HG03196 (cell line): ENCODE measurements around the gene TFAP2C.

Experiments used
- ATAC-seq: cut with Tn5 transposase; IDR thresholded peaks from one replicate; pipeline ENCODE4 v1.9.1; 2021; ENCODE audit not compliant: unreplicated experiment

TFAP2C gene

DNA sequence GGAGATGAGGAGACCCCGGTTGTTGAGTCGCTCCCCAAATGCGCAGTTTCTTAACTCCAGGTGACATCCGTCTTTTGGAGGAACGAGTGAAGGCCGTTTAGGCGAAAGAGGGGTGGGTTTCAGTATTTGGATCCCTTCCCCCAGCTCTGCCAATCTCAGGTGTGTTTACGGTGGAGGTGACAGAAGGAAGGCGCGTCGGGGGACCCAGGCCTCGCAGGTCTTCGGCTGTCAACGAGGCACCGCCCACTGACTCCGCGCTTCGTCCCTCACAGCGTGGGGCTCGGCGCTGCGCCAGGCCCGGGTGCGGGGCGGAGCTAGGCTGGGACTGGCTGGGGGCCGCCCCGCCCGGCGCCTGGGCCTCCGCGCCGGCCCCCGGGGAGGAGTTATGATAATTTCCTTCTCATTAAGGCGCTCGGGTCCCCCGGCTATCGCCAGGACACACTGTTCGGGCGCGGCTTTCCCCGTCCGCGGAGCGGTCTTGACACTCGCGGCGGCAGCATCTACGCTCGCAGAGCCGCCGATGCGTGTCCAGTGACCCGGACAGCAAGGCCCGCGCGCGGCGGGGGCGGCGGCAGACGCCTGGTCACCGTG, at the start of gene TFAP2C:
TFAP2C (plus strand) TSS at position 434 of the 591 bp plus-strand sequence. CDS start 239 bp downstream, outside the sequence.
- ATAC-seq: no peak

GRCh38 chr20:56580226-56580625, 48.9 kb upstream of the TFAP2C start:
- ATAC-seq: no peak

DNA sequence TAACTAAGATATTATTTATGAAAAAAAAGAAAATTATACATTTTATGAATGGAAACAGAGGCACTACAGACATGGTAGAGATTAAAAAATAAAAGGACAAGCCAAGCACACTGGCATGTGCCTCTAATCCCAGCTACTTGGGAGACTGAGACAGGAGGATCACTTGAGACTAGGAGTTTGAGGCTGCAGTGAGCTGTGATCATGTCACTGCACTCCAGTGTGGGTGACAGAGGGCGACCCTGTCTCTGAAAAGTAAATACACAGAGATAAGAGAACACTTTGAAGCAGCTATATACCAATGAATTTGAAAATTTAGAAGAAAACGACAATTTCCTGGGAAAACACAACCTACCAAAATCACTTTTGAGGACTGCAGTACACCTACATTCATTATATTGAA, 47.4 kb upstream of the TFAP2C start:
- no peak for ATAC-seq

- no peak for ATAC-seq
These were observed 46.6 kb upstream of the TFAP2C start for GRCh38 chr20:56582542-56582941.

DNA sequence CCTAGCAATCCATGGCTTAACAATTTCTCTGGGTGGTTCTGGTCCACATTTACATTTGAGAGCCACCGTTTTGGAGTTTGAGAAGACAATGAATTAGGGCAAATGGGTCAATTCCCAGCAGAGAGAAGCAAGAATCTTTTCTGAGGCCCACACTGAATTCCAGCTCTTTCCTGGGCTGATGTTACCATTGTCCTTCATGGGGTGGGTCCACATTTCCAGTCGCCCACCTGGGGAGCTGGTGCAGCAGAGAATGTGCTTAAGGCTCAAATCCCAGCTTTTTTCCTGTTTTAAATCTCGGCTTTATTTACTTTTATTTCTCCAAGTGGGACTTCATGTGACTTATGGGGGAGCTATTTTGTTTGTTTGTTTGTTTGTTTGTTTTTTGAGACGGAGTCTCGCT, 44.2 kb upstream of the TFAP2C start:
- ATAC-seq: no peak

DNA sequence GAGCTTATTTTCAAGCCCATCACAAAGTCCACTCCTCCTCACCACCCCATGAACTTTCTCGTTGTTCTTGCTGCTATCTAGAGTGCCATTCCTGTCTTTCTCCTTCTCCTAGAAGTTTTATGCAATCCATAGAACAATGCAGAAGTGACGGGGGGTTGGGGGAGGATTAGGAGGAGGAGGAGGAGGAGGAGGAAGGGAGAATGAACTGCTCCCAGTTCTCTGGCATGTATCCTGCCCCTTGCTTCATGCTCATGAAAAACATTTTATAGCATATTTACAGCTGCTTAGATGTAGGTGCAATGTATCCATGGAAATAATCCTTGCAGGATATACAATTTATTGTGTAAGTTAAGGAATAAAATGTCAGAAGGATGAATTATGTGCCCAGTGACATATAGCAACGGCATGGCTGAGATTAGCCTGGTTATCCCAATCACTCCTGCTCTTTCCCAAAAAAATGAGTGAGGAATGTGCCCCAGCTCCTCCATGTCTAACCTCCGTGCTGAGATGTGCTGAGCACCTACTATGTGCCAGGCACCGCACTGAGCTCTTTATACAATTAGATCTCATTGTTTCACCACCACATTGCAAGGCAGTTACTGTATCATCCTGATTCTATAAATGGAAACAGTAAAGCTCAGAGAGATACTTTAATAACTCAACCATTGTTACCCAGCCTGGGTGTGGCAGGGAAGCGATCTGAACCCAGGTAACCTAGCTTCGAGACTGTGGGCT, 41.6 kb upstream of the TFAP2C start:
- no peak for ATAC-seq

GRCh38 chr20:56588996-56589395, 40.1 kb upstream of the TFAP2C start:
- no peak for ATAC-seq

DNA sequence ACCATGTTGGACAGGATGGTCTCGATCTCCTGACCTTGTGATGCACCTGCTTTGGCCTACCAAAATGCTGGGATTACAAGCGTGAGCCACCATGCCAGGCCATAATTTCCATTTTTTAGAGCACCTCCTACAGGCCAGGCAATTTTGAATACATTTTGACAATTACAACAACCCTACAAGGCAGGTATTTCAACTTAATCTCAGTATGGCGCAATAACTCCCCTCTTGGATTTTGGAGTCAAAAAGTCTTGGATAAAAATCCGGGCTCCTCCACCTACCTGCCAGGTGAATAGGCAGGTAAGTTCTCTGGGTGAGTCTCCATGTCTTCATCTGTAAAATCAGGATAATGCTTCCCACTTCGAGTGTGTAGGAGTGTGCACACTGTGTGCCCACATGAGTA, 39.5 kb upstream of the TFAP2C start:
- ATAC-seq: no peak

DNA sequence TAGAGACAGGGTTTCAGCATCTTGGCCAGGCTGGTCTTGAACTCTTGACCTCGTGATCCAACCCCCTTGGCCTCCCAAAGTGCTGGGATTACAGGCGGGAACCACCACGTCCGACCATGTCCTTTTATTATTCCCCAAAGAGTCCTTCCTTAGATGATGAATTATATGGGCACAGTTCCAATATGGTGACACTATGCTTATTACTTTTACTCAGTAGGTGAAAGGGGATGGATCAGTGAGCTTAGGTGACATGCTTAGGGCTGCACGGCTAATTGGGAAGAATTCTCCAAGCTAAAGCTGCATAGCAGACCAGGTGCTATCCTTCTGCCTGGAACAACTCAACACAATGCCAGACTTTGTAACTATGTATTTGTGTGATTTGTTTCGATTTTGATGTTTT, 38.2 kb upstream of the TFAP2C start:
- no peak for ATAC-seq

GRCh38 chr20:56592211-56592610, 36.9 kb upstream of the TFAP2C start:
- no peak for ATAC-seq

DNA sequence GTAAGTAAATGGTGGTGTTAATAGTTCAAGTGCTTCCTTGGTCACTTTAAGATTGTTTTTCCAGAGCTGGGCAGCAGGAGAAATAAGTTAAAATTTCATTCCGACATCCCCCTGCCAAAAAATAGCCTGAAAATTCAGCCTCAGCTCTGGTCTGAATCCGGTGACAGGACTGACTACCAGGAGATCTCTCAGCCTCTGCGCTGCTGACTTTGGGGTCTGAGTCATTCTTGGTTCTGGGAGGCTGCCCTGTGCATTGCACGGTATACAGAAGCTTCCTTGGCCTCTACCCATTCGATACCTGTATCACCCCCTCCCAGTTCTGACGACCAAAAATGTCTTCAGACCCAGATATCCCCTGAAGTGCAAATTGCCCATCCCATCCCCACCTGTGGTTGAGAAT, 36.3 kb upstream of the TFAP2C start:
- ATAC-seq: no peak

GRCh38 chr20:56595746-56596475, 33.2 kb upstream of the TFAP2C start:
- ATAC-seq: no peak

GRCh38 chr20:56601166-56601565, 27.9 kb upstream of the TFAP2C start:
- no peak for ATAC-seq

DNA sequence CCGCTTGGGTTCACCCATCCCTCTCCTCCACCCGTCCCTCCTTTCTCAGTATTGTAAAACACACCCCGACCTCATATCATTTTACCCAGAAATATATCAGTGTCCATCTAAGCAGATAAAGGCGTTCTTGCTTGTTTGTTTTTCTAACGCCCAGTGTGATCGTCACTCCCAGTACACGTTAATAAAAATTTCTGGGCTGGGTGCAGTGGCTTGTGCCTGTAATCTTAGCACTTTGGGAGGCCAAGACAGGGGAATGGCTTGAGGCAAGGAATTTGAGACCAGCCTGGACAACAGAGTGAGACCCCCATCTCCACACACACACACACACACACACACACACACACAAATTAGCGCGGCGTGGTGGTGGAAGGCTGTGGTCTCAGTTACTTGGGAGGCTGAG, 24.4 kb upstream of the TFAP2C start:
- no peak for ATAC-seq

GRCh38 chr20:56605261-56605996, 23.7 kb upstream of the TFAP2C start:
- no peak for ATAC-seq

DNA sequence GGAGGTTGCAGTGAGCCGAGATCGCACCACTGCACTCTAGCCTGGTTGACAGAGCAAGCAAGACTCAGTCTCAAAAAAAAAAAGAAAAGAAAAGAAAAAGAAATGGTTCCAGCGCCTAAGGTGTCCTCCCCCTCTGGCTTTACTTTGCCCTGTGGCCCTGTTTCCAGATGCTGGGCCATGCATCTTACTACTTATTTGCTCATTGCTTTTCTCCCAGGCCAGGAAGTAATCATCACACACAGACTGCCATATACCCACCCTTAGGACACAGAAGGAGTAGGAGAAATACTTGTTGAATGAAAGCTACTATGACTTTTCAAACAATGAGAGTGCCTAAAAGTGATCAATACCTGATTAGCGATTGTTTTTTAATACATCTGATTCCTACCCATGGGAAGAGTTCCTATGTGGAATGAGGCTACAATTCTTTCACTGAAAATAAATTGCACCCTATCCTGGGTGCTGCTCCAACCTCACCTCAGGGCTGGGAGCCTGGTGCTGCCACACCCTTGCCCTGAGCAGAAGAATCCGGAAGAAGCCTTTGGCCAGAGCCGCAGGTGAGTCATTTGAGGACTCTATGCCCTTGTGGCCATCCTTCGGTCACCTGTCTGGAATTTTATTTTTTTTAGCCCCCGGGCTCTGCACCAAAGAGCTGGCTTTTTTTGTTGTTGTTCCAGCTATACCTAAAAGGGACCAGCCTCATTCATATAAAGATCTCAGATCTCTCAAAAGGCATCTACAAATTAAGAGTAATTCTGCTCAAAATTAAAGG, 22.7 kb upstream of the TFAP2C start:
- no peak for ATAC-seq

GRCh38 chr20:56607061-56607704, 21.9 kb upstream of the TFAP2C start:
- ATAC-seq: no peak

DNA sequence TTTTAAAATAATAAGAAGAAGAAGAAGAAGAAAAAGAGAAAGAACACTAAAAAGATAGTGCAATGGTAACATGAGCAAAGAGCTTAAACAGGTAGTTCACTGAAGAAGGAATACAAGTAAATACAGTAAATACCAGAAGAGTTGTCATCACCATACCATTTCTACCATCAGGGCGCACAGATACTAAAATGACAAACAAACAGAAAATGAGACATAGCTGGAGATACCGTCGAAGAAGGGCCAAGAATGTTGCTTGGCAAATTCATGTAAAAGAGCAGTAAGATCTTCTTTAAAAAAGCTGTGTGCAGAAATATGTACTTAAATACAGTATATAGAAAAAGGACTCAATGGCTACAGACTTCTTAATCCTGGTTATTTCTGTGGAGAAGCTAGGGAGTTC, 20.7 kb upstream of the TFAP2C start:
- ATAC-seq: no peak

- no peak for ATAC-seq
These were observed 19.8 kb upstream of the TFAP2C start for GRCh38 chr20:56609321-56609720.

DNA sequence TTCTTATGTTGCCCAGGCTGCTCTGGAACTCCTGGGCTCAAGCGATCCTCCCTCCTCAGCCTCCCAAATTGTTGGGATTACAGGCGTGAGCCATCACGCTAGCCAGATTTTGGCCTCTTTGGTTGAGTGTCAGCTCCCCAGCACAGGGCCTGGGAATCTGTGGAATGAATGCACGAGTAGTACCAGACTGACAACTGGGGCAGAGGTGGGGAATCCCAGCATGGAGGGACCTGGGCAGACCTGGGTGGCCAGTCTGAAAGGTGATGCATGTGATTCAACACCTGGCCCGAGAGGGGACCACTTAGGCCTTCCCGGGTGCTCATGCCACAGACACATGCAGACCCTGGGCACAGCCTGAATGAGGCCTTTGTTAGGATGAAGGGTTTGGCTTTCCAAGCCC, 19.0 kb upstream of the TFAP2C start:
- ATAC-seq: no peak
